Measurements from ENCODE around the gene SH3BP5.

SH3BP5 gene

GRCh38 chr3:15284121-15284889 lies 48.1 kb downstream of the SH3BP5 start:
- H3K36me3 ChIP-seq (replicated peaks): no peaks in the 10 kb centered on the region
- no peaks in the 10 kb centered on the region for H3K27me3 ChIP-seq (replicated peaks)
- TF ChIP-seq CTCF (IDR thresholded peaks at IDR 0.05; ENCODE audit: low read depth, low read length, missing control alignments): no peak
- in situ Hi-C loops (cut with HindIII; ENCODE audit: low pct_ligation_motif_present, low sequenced_read_pairs): no loop called here
- DNase-seq: no peak
- H3K4me3 ChIP-seq (ENCODE audit: low read depth, low read length): no peak overlapping the region
- no peak overlapping the region for H3K27ac ChIP-seq

- Histone ChIP-seq H3K36me3 (replicated peaks) (no peaks in the 10 kb centered on the region), H3K27ac (no peak overlapping the region), H3K4me3 (ENCODE audit: low read depth, low read length) (no peak overlapping the region), H3K27me3 (replicated peaks) (no peaks in the 10 kb centered on the region)
- TF ChIP-seq CTCF (IDR thresholded peaks at IDR 0.05; ENCODE audit: low read depth, low read length, missing control alignments): no peak
- in situ Hi-C loops (cut with HindIII; ENCODE audit: low pct_ligation_motif_present, low sequenced_read_pairs): no loop called here
- DNase-seq: no peak
Observed at GRCh38 chr3:15283702-15284101, 48.7 kb downstream of the SH3BP5 start.

GRCh38 chr3:15281817-15282216 lies 50.6 kb downstream of the SH3BP5 start:
- Histone ChIP-seq H3K4me3 (ENCODE audit: low read depth, low read length) (no peak overlapping the region), H3K27me3 (replicated peaks) (no peaks in the 10 kb centered on the region), H3K27ac (no peak overlapping the region), H3K36me3 (replicated peaks) (no peaks in the 10 kb centered on the region)
- DNase-seq: no peak
- in situ Hi-C loops (cut with HindIII; ENCODE audit: low pct_ligation_motif_present, low sequenced_read_pairs): no loop called here
- TF ChIP-seq CTCF (IDR thresholded peaks at IDR 0.05; ENCODE audit: low read depth, low read length, missing control alignments): no peak

GRCh38 chr3:15280853-15281532 lies 51.4 kb downstream of the SH3BP5 start:
- Histone ChIP-seq H3K27ac (no peak overlapping the region), H3K4me3 (ENCODE audit: low read depth, low read length) (no peak overlapping the region), H3K36me3 (replicated peaks) (no peaks in the 10 kb centered on the region), H3K27me3 (replicated peaks) (no peaks in the 10 kb centered on the region)
- no peak for DNase-seq
- in situ Hi-C loops (cut with HindIII; ENCODE audit: low pct_ligation_motif_present, low sequenced_read_pairs): no loop called here
- TF ChIP-seq CTCF (IDR thresholded peaks at IDR 0.05; ENCODE audit: low read depth, low read length, missing control alignments): no peak

- no peak for DNase-seq
- H3K36me3 ChIP-seq (replicated peaks): no peaks in the 10 kb centered on the region
- H3K4me3 ChIP-seq (ENCODE audit: low read depth, low read length): no peak overlapping the region
- no peak for TF ChIP-seq CTCF (IDR thresholded peaks at IDR 0.05; ENCODE audit: low read depth, low read length, missing control alignments)
- H3K27ac ChIP-seq: no peak overlapping the region
- in situ Hi-C loops (cut with HindIII; ENCODE audit: low pct_ligation_motif_present, low sequenced_read_pairs): no loop called here
- H3K27me3 ChIP-seq (replicated peaks): no peaks in the 10 kb centered on the region
Observed at GRCh38 chr3:15279671-15280402, 52.5 kb downstream of the SH3BP5 start.
